SK-MEL-5 (cell line): ENCODE data around the gene PRM3. TPM values are rescaled to one million over a fixed set of nuclear protein-coding genes. Genes with fewer than 3 reads are reported as not detected.

Source experiments
- small RNA-seq, 2 experiments: library from RNA; depleted of rRNA; stranded (forward); fragments of <200 nt; gene quantifications; one replicate each; pipeline ENCODE3, GENCODE V24; 2014
- total RNA-seq: library from RNA; depleted of rRNA; stranded (reverse); fragments of >200 nt; shearing (Covaris generic); gene quantifications from 2 replicates; pipeline ENCODE4 v1.2.3, GENCODE V29; 2014; rRNA removed

PRM3 gene
- total RNA-seq, 1 experiment from 2014 or later = not detected

Small RNA genes lying within 50 kb of the gene (small RNA-seq; reads per million reads assigned to genes)
- gene MIR548H2 (0 to 0.05 reads per million in 2 experiments), gene RF00019 (0 reads per million in 2 experiments), gene RF00554 (0 reads per million in 2 experiments)

Other genes with a start within 250 kb of the PRM3 start
- 1.1 and 1.4 TPM in 2 replicates for gene SOCS1, start 17.4 kb downstream of the PRM3 start, total RNA-seq
- gene TNP2, start 4.3 kb downstream of the PRM3 start, total RNA-seq = not detected in 2 replicates
- gene PRM2, start 2.9 kb upstream of the PRM3 start, total RNA-seq = not detected in 2 replicates
- not detected in 2 replicates for gene PRM1, start 7.7 kb upstream of the PRM3 start, total RNA-seq
- gene RMI2, start 71.8 kb upstream of the PRM3 start, total RNA-seq = 23.2 and 28.1 TPM in 2 replicates